Upper lobe of left lung (tissue), 6 donors: Measurements from ENCODE around the gene GLOD4. TPM values are rescaled to one million over a fixed set of nuclear protein-coding genes. Genes with fewer than 3 reads are reported as not detected.
A peak's percentile ranks its signal among the peaks of the same experiment; 100 is the strongest.
"Not testable (repeated sequence)": the region's sequence is repeated elsewhere in the genome, so short reads cannot be mapped to it uniquely, and the experiment has no call there.

Experiments used
- ATAC-seq, 2 donors: fragments of 200-7000 bp; cut with Tn5 transposase; one replicate each; pipeline ENCODE4 v1.9.1; 2022; ENCODE audit warnings: mild to moderate bottlenecking in 2 of 2, moderate library complexity in 2 of 2; ENCODE audit not compliant: low FRiP score in 2 of 2
- DNase-seq, 2 donors: peaks; one replicate each; pipeline ENCODE4 v3.0.0-alpha.2; 2019 to 2020
- H3K27ac ChIP-seq, 4 donors: fragments of 200-600 bp; sonication (generic); one replicate each; pipeline ENCODE4 v1.5.1; 2016 to 2019
- H3K27me3 ChIP-seq, 4 donors: fragments of 200-600 bp; sonication (generic); one replicate each; pipeline ENCODE4 v1.5.1; 2017 to 2019
- H3K36me3 ChIP-seq, 4 donors: fragments of 200-600 bp; sonication (generic); one replicate each; pipeline ENCODE4 v1.5.1; 2016 to 2019
- H3K4me1 ChIP-seq, 4 donors: fragments of 200-600 bp; sonication (generic); one replicate each; pipeline ENCODE4 v1.5.1; 2018 to 2019
- H3K4me3 ChIP-seq, 4 donors: fragments of 200-600 bp; sonication (generic); one replicate each; pipeline ENCODE4 v1.5.1; 2017 to 2019; ENCODE audit warnings: mild to moderate bottlenecking in 2 of 4, moderate library complexity in 1 of 4
- H3K9me3 ChIP-seq, 4 donors: fragments of 200-600 bp; sonication (generic); one replicate each; pipeline ENCODE4 v1.5.1; 2018 to 2019
- EP300 ChIP-seq, 4 donors: sonication (generic); formaldehyde crosslinking; IDR thresholded peaks; one replicate each; pipeline ENCODE4 v1.5.1; 2017; ENCODE audit warnings: antibody characterized with exemption in 4 of 4, control low read depth in 2 of 4
- POLR2A ChIP-seq, 4 donors: fragments of 450-650 bp; IDR thresholded peaks; one replicate each; pipeline ENCODE4 v1.5.1; 2016 to 2017; ENCODE audit warnings: antibody characterized with exemption in 4 of 4, mild to moderate bottlenecking in 2 of 4
- POLR2AphosphoS5 ChIP-seq, 2 donors: sonication (generic); formaldehyde crosslinking; IDR thresholded peaks; one replicate each; pipeline ENCODE4 v1.5.1; 2017; ENCODE audit warnings: antibody characterized with exemption in 2 of 2
- WGBS, 2 donors: methylation state at CpG; one replicate each; pipeline ENCODE4 v1.1.5; 2017 to 2018; 5-methylcytosine and 5-hydroxymethylcytosine counted together
- total RNA-seq, 6 donors: library from RNA; depleted of rRNA in 4 of 6; stranded (reverse); fragments of >200 nt in 4 of 6; gene quantifications; one replicate each; pipeline versions ENCODE4 v1.1.0 to v1.2.1, GENCODE V29; 2016 to 2021
- TF ChIP-seq, protein P1 (sequence below), 6 experiments: fragments of 450-650 bp in 4 of 6; fragments of 200-600 bp in 2 of 6; sonication (generic) in 2 of 6; IDR thresholded peaks; one replicate each; pipeline ENCODE4 v1.5.1; 2016 to 2019; ENCODE audit warnings: antibody characterized with exemption in 6 of 6
- donor health status: DM: no; HTN: no; CAD: no; lungs with moderate emphysema.
- donor health status: DM: no; HTN: yes; CAD: no; lungs with severe emphysema.

The GLOD4 gene
- total RNA-seq, 6 donors from 2014 or later: 41.0 to 92.2 (median 51.8) TPM

DNA sequence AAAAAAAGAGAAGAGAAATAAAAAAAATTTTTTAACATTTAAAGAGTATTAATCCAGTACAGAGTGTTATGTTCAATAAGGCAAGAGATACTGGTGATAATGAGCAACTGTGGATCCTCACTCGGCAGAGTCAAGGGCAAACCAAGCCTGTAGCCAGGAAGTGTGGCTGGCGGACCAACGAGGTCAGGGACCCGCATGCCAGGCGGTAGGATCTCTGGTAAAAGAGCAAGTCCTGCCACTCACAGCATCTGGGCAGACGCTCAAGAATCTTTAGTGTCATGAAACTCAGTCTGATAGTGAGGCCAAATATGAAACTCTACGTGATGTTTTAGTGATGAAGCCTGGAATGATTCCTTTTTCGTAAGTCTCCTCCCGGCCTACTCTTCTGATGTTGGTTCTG is 21.7 kb downstream of the GLOD4 start:
- Histone ChIP-seq H3K36me3 (peaks cover 7 to 77% (median 34%) of the 10 kb centered on the region in 4 donors), H3K4me1 (peaks cover 0 to 8% (median 0%) of the 10 kb centered on the region in 4 donors), H3K9me3 (no peaks in the 10 kb centered on the region), H3K4me3 (no peak overlapping the region), H3K27ac (no peak overlapping the region), H3K27me3 (no peaks in the 10 kb centered on the region)
- DNase-seq (no peak), ATAC-seq (no peak)
- WGBS, 2 donors: 88 to 89% methylated on average over 9 of the region's 9 CpGs
- no peak for TF ChIP-seq EP300 (IDR thresholded peaks at IDR 0.05)
- no peak for TF ChIP-seq POLR2A (IDR thresholded peaks at IDR 0.05)
- no peak for TF ChIP-seq POLR2AphosphoS5 (IDR thresholded peaks at IDR 0.05)
- TF ChIP-seq, protein P1, sequence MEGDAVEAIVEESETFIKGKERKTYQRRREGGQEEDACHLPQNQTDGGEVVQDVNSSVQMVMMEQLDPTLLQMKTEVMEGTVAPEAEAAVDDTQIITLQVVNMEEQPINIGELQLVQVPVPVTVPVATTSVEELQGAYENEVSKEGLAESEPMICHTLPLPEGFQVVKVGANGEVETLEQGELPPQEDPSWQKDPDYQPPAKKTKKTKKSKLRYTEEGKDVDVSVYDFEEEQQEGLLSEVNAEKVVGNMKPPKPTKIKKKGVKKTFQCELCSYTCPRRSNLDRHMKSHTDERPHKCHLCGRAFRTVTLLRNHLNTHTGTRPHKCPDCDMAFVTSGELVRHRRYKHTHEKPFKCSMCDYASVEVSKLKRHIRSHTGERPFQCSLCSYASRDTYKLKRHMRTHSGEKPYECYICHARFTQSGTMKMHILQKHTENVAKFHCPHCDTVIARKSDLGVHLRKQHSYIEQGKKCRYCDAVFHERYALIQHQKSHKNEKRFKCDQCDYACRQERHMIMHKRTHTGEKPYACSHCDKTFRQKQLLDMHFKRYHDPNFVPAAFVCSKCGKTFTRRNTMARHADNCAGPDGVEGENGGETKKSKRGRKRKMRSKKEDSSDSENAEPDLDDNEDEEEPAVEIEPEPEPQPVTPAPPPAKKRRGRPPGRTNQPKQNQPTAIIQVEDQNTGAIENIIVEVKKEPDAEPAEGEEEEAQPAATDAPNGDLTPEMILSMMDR (IDR thresholded peaks at IDR 0.05): no peak

- 93 to 95% methylated on average over 5 of the region's 5 CpGs for WGBS, 2 donors
- H3K4me3 ChIP-seq: no peak overlapping the region
- peaks cover 7 to 74% (median 33%) of the 10 kb centered on the region in 4 donors for H3K36me3 ChIP-seq
- no peak for TF ChIP-seq POLR2A (IDR thresholded peaks at IDR 0.05)
- TF ChIP-seq, protein P1 (IDR thresholded peaks at IDR 0.05): no peak
- TF ChIP-seq EP300 (IDR thresholded peaks at IDR 0.05): no peak
- TF ChIP-seq POLR2AphosphoS5 (IDR thresholded peaks at IDR 0.05): no peak
- H3K4me1 ChIP-seq: peaks cover 0 to 8% (median 0%) of the 10 kb centered on the region in 4 donors
- DNase-seq (no peak), ATAC-seq (no peak)
- no peak overlapping the region for H3K27ac ChIP-seq
- H3K27me3 ChIP-seq: no peaks in the 10 kb centered on the region
- H3K9me3 ChIP-seq: no peaks in the 10 kb centered on the region
These were observed 22.1 kb downstream of the GLOD4 start for GRCh38 chr17:759964-760363.

DNA sequence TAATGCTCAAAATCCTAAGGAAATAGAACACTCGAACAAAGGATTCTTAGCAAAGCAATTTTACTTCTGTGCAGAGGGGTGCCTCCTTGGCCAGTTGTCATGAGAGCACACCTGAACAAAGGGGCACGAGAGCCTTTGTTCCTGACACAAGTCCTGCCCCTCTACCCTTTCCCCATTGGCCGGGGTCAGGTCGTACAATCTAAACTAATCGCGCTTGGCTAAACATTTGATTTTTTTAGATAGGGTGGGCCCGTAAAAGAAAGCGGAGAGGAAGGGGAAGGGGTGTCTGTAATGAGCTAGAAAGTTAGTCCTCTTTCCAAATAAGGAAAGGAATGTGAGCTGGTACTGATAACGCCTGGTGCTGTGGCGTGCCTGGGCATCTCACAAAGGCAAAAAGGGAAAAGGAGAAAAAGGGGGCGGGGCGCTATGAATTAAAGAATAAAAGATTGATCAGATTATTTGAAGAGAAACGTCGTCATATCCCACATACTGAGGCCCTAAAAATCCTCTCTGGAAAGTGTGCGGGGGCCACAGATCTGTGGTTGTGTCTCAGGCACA is 26.0 kb downstream of the GLOD4 start:
- not testable (repeated sequence) for H3K27me3 ChIP-seq, ATAC-seq, H3K9me3 ChIP-seq, DNase-seq, H3K4me3 ChIP-seq
- Histone ChIP-seq H3K36me3 (peaks cover 3 to 38% (median 11%) of the 10 kb centered on the region in 4 donors), H3K4me1 (peaks cover 4 to 22% (median 7%) of the 10 kb centered on the region in 4 donors), H3K27ac (peak overlapping the region in 1 of 4 donors; percentile 15)
- WGBS, 2 donors: 40 to 59% methylated on average over 15 of the region's 15 CpGs

DNA sequence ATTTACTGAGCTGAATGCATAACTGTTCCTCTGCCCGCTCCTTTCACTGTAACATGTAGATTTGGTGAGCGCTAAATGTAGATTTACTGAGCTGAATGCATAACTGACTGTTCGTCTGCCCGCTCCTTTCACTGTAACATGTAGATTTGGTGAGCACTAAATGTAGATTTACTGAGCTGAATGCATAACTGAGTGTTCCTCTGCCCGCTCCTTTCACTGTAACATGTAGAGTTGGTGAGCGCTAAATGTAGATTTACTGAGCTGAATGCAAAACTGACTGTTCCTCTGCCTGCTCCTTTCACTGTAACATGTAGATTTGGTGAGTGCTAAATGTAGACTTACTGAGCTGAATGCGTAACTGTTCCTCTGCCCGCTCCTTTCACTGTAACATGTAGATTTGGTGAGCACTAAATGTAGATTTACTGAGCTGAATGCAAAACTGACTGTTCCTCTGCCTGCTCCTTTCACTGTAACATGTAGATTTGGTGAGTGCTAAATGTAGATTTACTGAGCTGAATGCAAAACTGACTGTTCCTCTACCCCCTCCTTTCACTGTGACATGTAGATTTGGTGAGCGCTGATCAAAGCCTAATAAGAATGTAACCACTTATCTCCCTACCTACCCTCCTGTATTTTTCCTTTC is 26.6 kb downstream of the GLOD4 start:
- WGBS, 2 donors: 93 to 95% methylated on average over 9 of the region's 9 CpGs
- H3K27me3 ChIP-seq, ATAC-seq, H3K4me3 ChIP-seq, DNase-seq, H3K9me3 ChIP-seq: not testable (repeated sequence)
- Histone ChIP-seq H3K4me1 (peaks cover 10 to 29% (median 13%) of the 10 kb centered on the region in 4 donors), H3K36me3 (peaks cover 3 to 31% (median 10%) of the 10 kb centered on the region in 4 donors), H3K27ac (peak overlapping the region in 1 of 4 donors; percentile 15)

DNA sequence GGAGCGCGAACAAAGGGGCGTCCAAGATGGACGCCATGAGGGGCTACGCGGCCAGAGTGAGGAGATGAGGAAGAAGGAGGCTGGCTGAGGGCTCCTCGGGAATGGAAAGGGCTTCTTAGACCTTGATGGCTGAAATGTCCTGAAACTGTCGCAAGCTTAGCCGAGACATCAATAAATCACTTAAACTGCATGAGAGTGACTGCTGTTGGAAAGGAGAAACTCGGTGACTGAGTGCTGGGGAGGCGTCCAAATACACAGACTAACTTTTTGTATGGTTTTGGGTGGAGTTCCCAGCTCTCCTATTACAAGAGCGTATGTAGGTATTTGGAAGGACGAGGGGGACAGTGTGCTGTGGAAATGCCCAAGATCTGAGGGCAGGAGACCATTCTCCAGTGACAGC is 28.7 kb downstream of the GLOD4 start:
- DNase-seq (no peak), ATAC-seq (no peak)
- Histone ChIP-seq H3K27ac (no peak overlapping the region), H3K27me3 (no peaks in the 10 kb centered on the region), H3K9me3 (no peaks in the 10 kb centered on the region), H3K4me1 (peaks cover 13 to 34% (median 15%) of the 10 kb centered on the region in 4 donors), H3K4me3 (no peak overlapping the region), H3K36me3 (peaks cover 0 to 14% (median 3%) of the 10 kb centered on the region in 4 donors)
- WGBS, 2 donors: 82 to 84% methylated on average over 13 of the region's 13 CpGs
- TF ChIP-seq POLR2AphosphoS5 (IDR thresholded peaks at IDR 0.05): no peak
- TF ChIP-seq POLR2A (IDR thresholded peaks at IDR 0.05): no peak
- TF ChIP-seq EP300 (IDR thresholded peaks at IDR 0.05): no peak
- TF ChIP-seq, protein P1 (IDR thresholded peaks at IDR 0.05): no peak
